Measurements from ENCODE around the gene MTSS2.
"Not testable (repeated sequence)": the region's sequence is repeated elsewhere in the genome, so short reads cannot be mapped to it uniquely, and the experiment has no call there.

MTSS2 gene

DNA sequence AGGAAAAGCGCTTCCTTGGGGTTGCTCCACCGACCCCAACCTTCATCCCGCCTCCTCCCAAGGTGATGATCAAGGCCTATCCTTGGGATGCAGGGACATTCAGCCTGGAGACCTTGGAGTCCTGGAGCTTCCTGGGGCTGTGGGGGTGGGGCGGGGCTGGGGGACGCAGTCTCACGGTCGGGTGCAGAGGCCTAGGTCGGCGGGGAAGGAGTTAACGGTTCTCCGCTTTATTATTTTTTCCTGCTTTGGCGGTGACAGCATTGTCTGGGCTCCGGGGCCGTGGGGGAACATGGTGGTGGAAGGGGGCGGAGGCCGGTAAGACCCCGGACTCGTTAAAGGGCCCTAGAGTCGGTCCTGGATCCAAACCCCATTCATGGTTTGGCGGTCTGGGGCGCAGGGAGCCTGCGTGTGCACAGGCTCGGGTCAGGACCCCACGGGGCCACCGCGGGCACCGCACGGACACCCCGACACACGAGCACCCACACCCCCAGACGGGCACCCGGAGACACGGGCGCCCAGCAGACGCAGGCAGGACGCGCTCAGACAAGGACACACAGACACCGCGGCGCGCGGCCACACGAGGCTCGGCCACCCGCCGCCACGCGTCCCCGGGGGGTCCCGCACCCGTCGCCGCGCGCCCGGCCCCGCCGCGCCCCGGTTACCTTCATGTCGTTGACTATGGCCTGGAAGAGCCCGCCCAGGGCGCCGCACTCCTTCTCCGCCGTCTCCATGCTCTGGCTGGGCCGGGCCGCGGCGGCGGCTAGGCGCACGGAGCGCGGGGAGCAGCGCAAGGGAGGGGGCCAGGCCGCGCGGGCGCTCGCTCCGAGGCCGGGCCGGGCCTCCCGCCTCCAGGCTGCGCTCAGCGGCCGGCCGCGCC, 554 bp downstream of the MTSS2 start:
- peak; percentile 52 for DNase-seq

DNA sequence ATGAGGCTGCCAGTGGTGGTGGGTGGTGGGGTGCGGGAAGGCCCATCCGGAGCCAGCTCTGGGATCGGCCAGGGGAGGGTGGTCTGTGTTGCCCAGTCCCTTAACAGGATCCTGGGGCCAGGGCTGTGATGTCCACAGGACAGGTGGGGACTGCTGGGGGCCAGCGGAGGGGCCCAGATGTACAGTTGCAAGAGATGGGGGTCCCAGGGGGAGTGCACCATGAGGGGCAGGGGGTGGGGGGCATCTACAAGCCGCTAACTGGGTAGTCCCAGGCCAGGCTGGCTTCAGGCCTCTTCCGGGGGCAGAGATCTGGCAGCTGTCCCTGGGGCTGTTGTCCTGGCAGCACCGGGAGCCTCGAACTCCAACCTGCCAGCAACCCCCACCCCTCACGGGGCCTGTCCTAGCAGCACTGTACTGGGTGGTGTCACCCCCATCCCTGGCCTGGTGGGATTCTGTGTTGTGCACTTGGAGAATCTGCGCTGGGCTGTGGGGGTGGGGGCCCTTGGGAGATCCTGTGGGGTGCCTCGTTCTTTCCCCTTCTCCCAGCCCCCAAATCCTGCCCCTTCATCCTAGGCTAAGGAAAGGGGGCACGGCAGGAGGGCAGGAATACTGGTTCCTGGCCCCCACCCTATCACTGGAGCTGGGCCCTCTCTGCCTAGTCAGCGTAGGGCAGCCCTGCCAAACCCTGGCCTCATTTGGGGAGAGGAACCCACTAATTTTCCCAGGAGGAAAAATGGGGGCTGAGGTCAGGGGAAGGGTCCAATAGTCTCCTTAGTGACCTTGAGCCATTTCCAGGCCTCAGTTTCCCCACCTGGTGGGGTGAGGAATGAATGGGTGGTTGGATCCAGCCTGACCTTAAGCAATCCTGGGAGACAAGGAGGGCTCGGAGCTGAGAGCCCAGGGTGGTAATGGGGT, 1.4 kb downstream of the MTSS2 start:
- DNase-seq: no peak

DNA sequence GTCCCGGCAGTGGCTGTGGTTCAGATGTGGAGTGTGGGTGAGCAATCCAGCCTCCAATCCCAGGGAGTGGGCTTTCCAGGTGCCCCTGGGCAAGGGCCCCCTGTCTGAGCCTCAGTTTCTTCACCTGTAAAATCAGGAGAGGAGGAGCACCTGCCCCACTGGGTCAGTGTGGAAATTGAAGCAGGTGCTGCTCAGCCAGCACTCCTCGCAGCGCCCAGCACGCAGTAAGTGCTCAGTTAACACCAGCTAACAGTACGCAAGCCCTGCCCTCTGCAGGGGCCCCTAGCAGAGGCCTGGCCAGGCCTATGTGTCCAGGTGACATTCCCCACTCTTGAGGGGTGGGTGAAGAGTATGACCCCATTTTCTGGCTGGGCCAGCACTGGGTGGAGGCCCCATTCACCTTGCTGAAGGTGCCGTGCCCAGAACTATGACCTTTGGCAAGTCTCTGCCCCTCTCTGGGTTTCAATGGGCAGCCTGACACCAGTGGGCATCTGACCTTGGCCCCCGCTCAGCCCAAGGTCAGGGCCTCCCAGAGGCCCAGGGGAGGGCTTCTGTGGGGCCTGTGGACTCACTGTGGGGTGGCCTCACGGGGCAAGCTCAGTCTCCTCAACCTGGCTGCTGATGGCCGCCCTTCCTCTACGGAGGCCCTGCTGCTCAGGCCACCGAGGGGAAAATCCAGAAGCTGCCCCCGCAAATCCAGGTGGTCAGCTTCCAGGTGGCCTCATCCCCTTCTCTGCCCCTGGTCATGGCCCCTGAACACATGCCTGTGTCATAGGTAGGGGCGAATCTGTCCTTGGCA, 2.5 kb downstream of the MTSS2 start:
- no peak for DNase-seq

DNA sequence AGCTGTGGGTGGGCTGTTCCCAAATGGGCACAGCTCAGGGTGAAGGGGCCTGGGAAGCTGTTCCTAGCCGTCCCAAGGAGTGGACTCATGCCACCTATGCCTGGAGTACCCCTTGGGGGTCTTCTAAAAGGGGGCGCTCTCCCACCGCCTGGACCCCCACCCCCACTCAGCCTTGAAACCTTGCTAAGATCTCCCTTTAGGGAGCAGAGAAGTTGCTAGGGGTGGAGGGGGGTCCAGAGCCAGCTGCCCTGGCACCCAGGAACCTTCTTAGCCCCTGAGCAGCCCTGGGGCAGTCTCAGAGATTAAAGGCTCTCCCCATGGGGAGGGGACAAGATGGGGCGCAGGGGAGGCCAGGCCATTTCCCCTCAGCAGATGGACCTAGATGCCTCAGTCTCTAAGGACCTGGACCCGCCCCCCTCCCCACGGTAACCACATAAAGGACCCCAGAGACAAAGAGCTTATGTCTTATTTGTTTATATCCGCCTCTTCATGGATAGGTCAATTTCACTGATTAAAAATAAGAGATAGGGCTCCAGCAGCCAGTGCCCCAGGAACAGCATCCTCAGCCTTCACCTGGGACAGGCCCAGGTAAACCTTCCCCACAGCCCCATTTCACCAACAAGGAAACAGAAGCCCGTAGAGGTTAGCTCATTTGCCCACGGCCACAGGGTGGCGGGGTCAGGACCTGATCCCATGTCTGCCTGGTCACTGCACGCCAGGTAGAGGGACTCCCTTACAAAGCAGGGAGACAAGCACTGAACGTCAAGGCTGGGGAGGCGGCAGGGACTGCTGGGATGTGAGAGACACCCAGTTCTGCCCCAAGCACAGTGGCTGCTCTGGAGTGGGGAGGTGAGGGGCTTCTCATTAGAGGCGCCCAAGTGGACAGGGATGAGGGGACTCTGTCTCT, 3.4 kb downstream of the MTSS2 start:
- no peak for DNase-seq

DNA sequence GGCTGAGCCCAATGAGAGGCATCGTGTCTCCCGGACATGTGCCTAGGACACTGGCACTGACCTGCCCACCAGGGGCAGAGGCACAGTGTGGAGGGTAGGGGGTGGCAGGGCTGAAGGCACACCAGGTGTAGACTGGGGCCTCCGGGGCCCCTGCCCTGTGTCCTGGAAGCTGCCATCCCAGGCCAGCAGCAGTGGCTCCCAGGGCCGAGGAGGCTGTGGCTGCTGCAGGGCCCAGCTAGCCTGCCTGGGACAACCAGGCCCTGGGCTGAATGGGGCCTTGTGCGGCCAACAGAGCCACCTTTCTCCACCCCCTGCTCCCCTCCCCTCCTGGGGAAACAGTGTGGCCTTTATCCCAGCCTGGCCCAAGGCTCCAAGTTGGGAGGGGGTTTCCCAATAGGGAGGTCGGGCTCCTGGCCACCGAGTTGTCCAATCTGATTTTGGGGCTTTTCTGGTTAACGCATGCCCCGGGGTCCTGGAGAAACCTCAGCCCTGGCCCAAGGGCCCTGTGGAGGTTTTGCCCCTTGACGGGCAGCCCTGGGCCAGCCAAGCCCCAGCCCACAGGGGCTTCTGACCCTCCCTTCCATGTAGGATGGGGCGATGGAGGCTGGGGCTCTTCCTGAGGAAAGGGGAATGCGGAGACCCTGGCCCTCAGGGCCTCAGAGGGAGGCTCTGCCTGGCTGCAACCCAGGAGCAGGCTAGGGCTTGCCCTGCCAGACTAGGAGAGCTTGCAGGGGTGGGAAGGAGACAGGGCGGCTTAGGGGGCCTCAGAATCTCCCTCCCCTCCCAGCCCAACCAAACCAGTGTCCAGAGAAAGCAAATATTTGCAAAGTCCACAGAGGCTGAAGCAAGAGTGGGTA, 4.2 kb downstream of the MTSS2 start:
- no peak for DNase-seq

DNA sequence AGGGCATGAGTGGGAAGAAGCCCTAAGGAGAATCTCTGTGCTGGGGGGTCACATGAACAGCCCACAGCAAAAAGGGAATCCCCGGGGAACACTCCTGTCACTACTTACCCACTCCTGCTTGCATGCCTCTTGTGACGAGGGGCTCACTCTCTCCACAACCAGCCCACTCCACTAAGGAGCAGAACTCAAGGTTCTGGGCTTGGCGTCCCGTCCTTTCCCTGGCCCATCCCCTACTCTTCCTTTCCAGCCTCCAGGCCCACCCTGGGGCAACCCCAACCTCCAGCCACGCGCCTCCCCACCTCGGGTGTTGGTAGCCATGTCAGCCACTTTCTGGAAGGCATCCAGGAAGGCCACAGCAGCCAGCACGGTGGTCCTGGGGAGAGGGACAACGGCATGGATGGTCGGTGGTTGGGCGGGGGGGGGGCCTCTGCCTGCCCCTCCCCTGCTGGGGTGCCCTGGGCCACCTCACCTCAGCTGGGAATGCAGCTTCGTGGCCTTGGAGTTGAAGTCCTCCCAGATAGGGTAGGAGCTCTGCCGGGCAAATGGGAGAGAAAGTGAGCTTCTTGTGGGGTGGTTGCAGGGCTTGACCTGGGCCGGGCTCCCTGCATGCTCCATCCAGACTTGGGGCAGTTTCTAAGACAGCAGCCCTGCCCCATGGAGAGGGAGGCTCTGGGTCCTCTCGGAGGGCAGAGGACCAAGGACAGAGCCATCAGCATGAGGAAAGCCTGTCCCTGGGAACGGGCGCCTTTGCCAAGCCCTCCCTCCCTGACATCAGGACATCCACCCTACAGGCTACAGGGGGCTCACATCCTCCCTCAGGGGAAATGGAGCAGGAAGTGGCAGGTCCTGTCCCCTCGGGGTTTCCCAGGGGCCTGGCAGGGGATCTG, 5.1 kb downstream of the MTSS2 start:
- no peak for DNase-seq

DNA sequence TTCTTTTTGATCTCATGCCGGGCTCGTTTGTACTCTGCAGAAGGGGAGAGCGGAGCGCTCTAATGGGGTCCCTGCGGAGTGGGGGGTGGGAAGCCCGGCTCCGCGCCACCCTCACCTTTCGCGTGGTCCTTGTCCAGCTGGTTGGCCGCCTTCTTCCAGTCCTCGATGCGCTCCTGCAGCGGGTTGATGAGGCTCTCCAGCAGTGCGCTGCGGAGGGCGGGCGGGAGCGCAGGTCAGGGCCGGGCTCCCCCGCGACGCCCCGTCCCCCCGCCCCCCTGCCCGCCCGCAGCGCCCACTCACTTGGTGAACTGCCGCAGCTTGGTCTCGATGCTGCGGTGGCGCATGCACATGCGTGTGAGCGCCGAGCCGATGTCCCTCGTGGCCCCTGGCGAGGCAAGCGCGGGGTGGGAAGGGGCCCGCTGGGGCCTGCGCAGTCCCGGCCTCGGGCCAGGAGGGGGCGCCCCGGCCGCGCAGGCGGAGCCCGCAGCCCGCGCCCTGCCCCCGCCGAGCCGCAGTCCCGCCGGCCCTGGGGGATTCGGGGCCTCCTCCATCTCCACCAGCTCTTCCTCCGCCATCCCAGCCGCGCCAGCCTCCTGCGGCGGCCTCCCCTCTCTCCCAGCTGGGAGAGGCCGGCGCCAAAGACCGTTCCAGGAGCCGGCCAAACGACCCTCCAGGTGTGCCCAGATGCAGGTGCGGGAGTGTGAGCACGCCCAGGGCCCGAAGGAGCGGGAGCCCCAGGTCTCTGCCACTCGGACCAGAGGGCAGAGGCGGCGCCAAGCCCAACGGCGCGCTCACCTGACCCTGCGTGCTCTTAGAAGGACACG, 6.0 kb downstream of the MTSS2 start:
- no peak for DNase-seq

DNA sequence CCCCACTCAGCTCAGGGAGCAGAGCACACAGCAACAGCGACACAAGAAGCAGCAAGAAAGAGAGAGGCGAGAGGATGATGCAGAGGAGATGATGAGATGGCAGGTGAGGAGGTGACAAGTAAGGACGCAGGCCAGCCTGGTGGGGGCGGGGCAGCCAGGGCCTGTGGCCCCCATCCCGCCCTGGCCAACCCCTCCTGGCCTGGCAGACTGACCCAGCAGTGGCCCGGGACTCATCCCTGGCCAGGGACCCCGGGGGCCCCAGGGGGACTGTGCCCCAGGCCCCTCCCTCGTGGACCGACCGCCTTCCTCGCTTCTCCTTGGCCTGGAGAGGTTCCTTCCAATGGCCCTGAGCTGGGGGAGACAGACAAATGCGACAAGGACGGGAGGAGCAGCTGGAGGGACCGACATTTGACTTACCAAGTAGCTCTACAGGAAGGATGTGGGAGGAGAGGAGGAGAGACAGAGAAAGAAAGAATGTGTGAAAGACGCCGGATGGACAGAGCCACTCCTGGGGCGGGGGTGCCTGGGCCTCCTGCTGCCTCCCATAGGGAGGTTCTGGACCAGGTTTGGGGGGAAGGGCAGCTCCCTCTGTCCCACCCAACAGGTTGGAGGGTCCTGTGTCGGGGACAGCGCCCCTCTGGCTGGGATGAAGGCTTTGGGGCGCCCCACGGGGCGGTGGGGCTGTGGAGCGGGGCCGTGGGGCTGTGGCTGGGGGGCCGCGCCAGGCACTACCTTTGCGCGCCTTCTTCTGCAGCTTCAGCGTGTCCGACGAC, 6.8 kb downstream of the MTSS2 start:
- no peak for DNase-seq

DNA sequence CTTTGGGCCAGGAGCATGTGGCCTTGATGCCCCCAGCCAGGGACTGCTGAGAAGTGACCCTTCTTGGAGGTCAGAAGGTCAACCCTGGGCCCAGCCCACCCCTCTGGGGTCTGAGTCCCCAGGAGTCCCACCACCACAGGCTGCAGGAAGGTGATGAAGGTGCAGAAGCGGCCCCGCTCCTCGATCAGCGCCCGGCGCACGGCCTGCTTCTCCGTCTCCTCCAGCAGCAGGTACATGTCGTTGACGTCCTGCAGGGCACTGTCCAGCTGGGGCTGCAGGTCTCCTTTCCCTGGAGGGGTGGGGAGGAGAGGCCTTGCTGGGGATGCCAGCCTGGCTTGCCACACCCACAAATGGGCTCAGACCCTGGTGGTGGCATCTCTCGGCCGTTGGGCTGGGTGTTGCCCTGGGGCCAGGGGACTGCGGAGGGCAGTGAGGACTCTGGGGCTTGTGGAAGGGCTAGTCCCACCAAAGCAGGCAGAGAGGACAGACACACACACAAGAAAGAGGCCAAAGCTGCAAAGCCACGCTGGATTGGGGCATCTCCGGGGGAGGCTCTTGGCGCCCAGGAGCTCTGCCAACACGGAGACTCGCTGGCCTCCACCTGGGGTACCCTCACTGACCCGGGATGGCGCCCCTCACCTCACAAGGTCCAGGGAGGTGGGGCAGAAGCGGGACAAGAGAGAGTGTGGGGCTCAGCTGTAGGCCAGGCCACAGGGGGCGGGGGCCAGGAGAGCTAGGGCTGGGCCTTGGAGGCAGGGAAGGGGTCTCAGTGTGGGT, 7.5 kb downstream of the MTSS2 start:
- no peak for DNase-seq

DNA sequence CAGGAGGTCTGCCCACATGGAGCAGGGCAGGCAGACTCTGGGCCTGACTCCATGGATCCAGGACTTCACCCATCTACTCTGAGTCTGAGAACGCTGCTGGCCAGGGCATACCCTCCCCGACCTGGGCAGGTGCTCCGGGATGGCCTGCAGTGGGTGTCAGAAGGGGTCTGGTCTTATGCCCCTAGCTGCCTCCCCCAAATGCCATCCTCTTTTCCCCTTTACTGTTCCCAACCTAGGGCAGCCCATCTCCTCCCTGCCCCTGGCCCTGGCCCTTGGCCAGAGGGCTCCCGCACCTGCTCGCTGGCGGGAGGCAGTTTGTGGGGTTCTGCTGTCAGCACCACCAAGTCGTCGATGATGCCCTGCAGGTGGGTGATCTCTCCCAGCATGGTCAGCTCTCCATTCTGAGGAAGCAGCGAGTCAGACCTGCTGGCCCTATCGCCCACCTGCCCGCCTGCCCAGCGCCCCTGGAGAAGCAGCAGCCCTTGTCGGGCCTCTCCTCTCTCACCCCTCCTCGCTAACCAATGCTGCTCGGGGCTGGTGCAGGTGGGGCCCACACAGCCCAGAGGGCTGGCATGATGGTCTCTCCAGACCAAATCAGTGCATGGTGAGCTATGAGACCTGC, 8.2 kb downstream of the MTSS2 start:
- no peak for DNase-seq

DNA sequence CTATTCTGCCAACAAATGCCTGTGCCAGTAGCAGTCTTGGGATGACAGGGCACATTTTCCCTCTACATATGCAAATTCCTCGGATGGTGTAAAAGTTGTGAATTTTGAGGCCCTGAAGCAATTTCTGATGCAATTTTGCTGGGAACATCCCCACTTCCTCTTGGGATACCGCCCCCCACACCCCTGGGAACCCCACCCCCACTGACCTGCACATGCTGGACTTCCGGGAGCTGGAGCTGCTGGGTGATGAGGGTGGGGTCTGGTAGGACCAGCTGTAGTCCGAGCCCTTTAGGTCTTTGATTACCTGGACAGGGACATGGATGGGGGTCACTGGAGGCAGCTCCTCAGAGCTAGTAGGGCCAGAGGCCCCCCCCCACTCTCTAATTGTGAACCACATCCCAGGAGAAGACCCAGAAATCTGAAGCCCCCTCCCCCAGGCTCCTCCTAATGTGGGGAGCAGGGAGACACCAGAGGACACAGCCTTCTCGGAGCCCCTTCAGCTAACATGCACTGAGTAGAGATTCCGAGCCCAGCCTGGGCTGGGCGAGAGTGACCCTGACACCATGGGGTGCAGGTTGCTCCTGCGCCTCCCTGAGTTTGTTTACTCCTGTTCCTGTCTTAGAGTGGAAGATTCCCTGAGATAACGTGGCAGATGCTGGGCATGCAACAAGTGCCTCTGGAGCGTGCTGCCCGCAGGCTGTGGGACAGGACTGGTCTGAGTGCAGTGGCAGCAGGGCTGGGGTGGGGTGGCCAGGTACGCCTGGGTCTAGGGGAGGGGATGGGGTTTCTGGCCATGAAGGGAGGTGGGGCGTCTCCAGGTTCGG, 9.0 kb downstream of the MTSS2 start:
- no peak for DNase-seq

DNA sequence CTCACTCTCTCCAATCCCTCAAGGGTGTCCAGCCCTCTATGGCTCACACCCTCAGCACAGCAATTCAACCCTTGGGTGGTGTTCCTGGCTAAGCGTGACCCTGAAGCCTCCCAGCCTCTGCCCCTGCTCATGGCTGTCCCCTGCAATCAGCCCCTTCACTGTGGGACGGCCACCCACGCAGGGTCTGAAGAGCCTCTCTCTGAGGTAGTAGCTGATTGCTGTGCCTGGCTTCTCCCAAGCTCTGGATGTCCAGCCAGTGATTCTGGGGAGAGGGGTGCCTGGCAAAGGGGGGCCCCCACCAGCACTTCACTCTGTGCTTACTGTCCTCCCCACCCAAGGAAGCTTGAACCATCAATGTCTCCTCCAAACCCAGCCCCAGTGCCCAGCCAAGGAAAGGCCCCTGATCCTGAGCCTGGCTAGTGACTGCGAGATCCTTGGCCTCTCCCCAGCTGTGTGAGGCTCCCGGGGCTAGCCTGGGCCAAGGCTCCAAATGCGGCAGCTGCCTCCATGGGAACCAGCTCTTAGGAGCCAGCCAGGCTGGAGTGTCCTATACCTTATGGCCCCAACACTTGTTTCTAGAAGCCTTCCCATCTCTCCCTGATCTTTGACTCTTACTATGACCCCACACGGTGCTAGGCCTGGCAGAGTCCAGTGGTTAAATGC, 9.9 kb downstream of the MTSS2 start:
- no peak for DNase-seq

DNA sequence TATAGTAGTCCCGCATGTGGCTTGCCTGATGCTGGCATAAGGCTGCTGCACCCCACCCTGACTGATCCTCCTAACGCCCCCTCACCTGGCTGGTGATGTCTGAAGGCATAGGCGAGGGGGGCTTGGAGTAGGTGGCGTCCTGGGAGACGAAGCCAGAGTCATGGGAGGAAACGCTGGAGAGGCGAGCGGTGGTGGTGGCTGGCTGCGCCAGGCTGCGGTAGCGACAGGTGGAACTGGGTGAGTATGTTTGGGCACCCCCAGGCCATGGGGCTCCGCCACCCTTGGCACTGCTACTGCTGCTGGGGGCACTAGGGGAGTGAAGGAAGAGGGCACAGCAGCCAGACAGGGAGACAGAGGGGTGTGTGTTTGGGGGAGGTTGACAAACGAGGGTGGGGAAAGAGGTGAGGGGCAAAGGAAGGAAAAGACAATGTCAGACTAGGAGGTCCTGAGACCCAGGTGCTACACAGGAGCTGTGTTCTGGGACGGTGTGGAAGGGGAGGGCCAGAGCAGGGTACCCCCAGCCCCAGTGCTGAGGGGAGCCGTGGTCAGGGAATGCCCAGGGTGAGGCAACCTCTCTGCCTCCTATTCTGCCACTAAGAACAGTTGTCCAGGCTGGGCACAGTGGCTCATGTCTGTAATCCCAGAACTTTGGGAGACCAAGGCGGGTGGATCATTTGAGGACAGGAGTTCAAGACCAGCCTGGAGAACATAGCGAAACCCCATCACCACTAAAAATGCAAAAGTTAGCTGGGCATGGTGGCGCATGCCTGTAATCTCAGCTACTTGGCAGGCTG, 11.4 kb downstream of the MTSS2 start:
- DNase-seq: no peak

DNA sequence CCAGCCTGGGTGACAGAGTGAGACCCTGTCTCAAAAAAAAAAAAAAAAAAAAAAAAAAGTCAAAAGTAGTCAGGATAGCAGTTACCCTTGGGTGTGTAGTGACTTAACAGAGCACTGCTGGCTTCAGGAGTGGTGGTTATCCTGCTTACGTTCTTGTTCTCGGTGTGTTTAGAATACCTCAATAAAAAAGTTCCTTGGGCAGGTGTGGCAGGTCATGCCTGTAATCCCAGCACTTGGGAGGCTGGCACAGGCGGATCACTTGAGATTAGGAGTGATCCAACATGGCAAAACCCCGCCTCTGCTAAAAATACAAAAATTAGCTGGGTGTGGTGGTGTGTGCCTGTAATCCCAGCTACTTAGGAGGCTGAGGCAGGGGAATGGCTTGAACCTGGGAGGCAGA, 14.9 kb downstream of the MTSS2 start:
- not testable (repeated sequence) for DNase-seq

DNA sequence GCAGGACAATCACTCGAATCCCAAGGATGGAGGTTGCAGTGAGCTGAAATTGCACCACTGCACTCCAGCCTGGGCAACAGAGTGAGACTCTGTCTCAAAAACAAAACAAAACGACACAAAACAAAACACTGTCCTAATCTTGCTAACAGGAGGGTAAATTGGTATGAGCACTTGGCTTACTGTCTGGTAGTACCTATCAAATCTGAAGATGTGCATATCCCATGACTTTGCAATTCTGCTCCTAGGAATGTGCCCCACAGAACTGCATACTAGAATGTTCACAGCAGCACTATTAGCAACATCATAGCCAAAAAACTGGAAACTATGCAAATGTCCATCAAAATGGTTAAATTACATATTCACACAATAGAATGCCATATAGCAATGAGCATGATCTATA, 15.7 kb downstream of the MTSS2 start:
- DNase-seq: no peak
